PC-3 (cell line): ENCODE results near the gene ADCY2. TPM values are rescaled to one million over a fixed set of nuclear protein-coding genes. Genes with fewer than 3 reads are reported as not detected.

Source experiments
- ATAC-seq: fragments of 200-7000 bp; cut with Tn5 transposase; 2 replicates; pipeline ENCODE4 v1.9.1; 2020; ENCODE audit warnings: mild to moderate bottlenecking, moderate library complexity
- BruUV-seq: library from RNA; stranded (reverse); fragments of 400-500 nt; replicated peaks from 2 replicates; lab custom pipeline; 2021; lab: Mats Ljungman, UMichigan
- CTCF ChIA-PET: fragments of 300-600 bp; sonication (Branson Sonifier 250); formaldehyde crosslinking; loops from one replicate; lab custom pipeline; 2022; ENCODE audit warnings: antibody characterized with exemption; lab: Charles Lee
- POLR2A ChIA-PET: fragments of 300-600 bp; sonication (Branson Sonifier 250); formaldehyde crosslinking; loops from one replicate; lab custom pipeline; 2022; ENCODE audit warnings: antibody characterized with exemption; ENCODE audit not compliant: unreplicated experiment; lab: Charles Lee
- DNase-seq: peaks from one replicate; pipeline ENCODE4 v3.0.0-alpha.2; 2015
- H2AFZ ChIP-seq: fragments of 300-600 bp; sonication (generic); 2 replicates; pipeline ENCODE4 v1.6.0; 2016; ENCODE audit warnings: antibody characterized with exemption, low read length
- H3F3A ChIP-seq: fragments of 300-600 bp; sonication (generic); one replicate; pipeline ENCODE4 v1.6.0; 2017; ENCODE audit warnings: antibody characterized with exemption, low read length, control low read depth, mild to moderate bottlenecking; ENCODE audit not compliant: unreplicated experiment
- H3K27ac ChIP-seq: fragments of 300-600 bp; sonication (generic); 2 replicates; pipeline ENCODE4 v1.5.1; 2016; ENCODE audit warnings: mild to moderate bottlenecking, low read length
- H3K27me3 ChIP-seq: fragments of 300-600 bp; sonication (generic); 2 replicates; pipeline ENCODE4 v1.6.1; 2016; ENCODE audit warnings: low read length, mixed read lengths
- H3K36me3 ChIP-seq: fragments of 300-600 bp; sonication (generic); 2 replicates; pipeline ENCODE4 v1.6.1; 2016; ENCODE audit warnings: low read depth, mixed run types, low read length, mixed read lengths
- H3K4me1 ChIP-seq: fragments of 300-600 bp; sonication (generic); 2 replicates; pipeline ENCODE4 v1.5.1; 2016; ENCODE audit warnings: low read length; ENCODE audit not compliant: insufficient read depth
- H3K4me2 ChIP-seq: fragments of 300-600 bp; sonication (generic); 2 replicates; pipeline ENCODE4 v1.6.0; 2016; ENCODE audit warnings: low read length
- H3K4me3 ChIP-seq: fragments of 300-600 bp; sonication (generic); 2 replicates; pipeline ENCODE4 v1.5.1; 2016; ENCODE audit warnings: mild to moderate bottlenecking, low read length, mixed read lengths
- H3K79me2 ChIP-seq: fragments of 300-600 bp; sonication (generic); 2 replicates; pipeline ENCODE4 v1.6.1; 2017; ENCODE audit warnings: low read length, mixed read lengths
- H3K9ac ChIP-seq: fragments of 300-600 bp; sonication (generic); 2 replicates; pipeline ENCODE4 v1.6.0; 2016; ENCODE audit warnings: mild to moderate bottlenecking, low read length
- H3K9me2 ChIP-seq: fragments of 300-600 bp; sonication (generic); replicated peaks from 2 replicates; pipeline ENCODE4 v1.6.1; 2016; ENCODE audit warnings: mixed run types, low read length, mixed read lengths
- H3K9me3 ChIP-seq: fragments of 300-600 bp; sonication (generic); 2 replicates; pipeline ENCODE4 v1.6.1; 2016; ENCODE audit warnings: low read length, mixed read lengths
- H4K20me1 ChIP-seq: fragments of 300-600 bp; sonication (generic); 2 replicates; pipeline ENCODE4 v1.6.1; 2016; ENCODE audit warnings: low read length, mixed read lengths
- CTCF ChIP-seq: fragments of 300-600 bp; sonication (generic); conservative IDR thresholded peaks from 2 replicates; pipeline ENCODE4 v1.5.1; 2017; ENCODE audit warnings: antibody characterized with exemption, low read depth, mild to moderate bottlenecking, low read length
- EZH2 ChIP-seq: fragments of 300-600 bp; sonication (generic); IDR thresholded peaks from one replicate; pipeline ENCODE4 v1.6.1; 2017; ENCODE audit warnings: antibody characterized with exemption, mild to moderate bottlenecking, low read length; ENCODE audit not compliant: unreplicated experiment
- EZH2phosphoT487 ChIP-seq: fragments of 300-600 bp; sonication (generic); IDR thresholded peaks from 2 replicates; pipeline ENCODE4 v1.6.1; 2018; ENCODE audit warnings: mild to moderate bottlenecking, antibody characterized with exemption, low read length, borderline replicate concordance
- intact Hi-C: fragments of 100-400 bp; cut with micrococcal nuclease; formaldehyde crosslinking; loops from 2 replicates; pipeline ENCODE4 v1.9.0; 2023
- total RNA-seq: library from RNA; depleted of rRNA; stranded (reverse); fragments of >200 nt; gene quantifications from 2 replicates; pipeline ENCODE4 v1.2.3, GENCODE V29; 2014

Gene ADCY2
- total RNA-seq, 1 experiment from 2014 or later: not detected

- ChIA-PET POLR2A (no interaction called here), CTCF (interaction anchor here (0.5 kb wide), 1 partner anchor 80 kb away, joined by 3 read pairs; no protein-coding TSS in a partner anchor)
- Histone ChIP-seq H3K27me3 (peaks cover 7% of the 10 kb centered on the region; the same call in 1 of the 2 replicates), H3F3A (no peaks in the 10 kb centered on the region), H3K9me2 (no peaks in the 10 kb centered on the region), H3K79me2 (no peaks in the 10 kb centered on the region), H3K9me3 (no peaks in the 10 kb centered on the region), H4K20me1 (no peaks in the 10 kb centered on the region), H3K36me3 (no peaks in the 10 kb centered on the region), H3K4me3 (no peak overlapping the region), H3K4me1 (no peaks in the 10 kb centered on the region), H3K4me2 (no peak overlapping the region), H3K9ac (no peak overlapping the region), H2AFZ (peak overlapping the region; percentile 61), H3K27ac (no peak overlapping the region)
- BruUV-seq: no TSS peak
- ATAC-seq (peak; percentile 21), DNase-seq (no peak)
- TF ChIP-seq EZH2phosphoT487 (no peak), EZH2 (no peak), CTCF (no peak)
- intact Hi-C loops: no loop called here
Observed at GRCh38 chr5:7851617-7852289, 455.8 kb downstream of the ADCY2 start.

- no peak for ATAC-seq
- intact Hi-C loops: no loop called here
- no peaks in the 10 kb centered on the region for H3K36me3 ChIP-seq
- ChIA-PET CTCF (no interaction called here), POLR2A (no interaction called here)
- H3K79me2 ChIP-seq: no peaks in the 10 kb centered on the region
- TF ChIP-seq CTCF (no peak), EZH2phosphoT487 (no peak)
- no peak for DNase-seq
- no peaks in the 10 kb centered on the region for H3K9me3 ChIP-seq
- no peak overlapping the region for H3K9ac ChIP-seq
- no peak overlapping the region for H2AFZ ChIP-seq
- no peak overlapping the region for H3K4me2 ChIP-seq
- H3K27me3 ChIP-seq: peaks cover 7% of the 10 kb centered on the region; the same call in 1 of the 2 replicates
- no peaks in the 10 kb centered on the region for H3K9me2 ChIP-seq
- BruUV-seq: no TSS peak
- no peak overlapping the region for H3K27ac ChIP-seq
- H3K4me3 ChIP-seq: no peak overlapping the region
- H4K20me1 ChIP-seq: no peaks in the 10 kb centered on the region
- H3F3A ChIP-seq: no peaks in the 10 kb centered on the region
- no peaks in the 10 kb centered on the region for H3K4me1 ChIP-seq
Observed at GRCh38 chr5:7852542-7852941, 456.6 kb downstream of the ADCY2 start.

GRCh38 chr5:7852988-7853387 is 457.1 kb downstream of the ADCY2 start:
- no peak for DNase-seq
- TF ChIP-seq EZH2phosphoT487: no peak
- ChIA-PET CTCF (no interaction called here), POLR2A (no interaction called here)
- no peak overlapping the region for H3K4me3 ChIP-seq
- peaks cover 7% of the 10 kb centered on the region; the same call in 1 of the 2 replicates for H3K27me3 ChIP-seq
- H3F3A ChIP-seq: no peaks in the 10 kb centered on the region
- no peaks in the 10 kb centered on the region for H3K79me2 ChIP-seq
- H3K9ac ChIP-seq: no peak overlapping the region
- ATAC-seq: no peak
- no peaks in the 10 kb centered on the region for H3K36me3 ChIP-seq
- H3K4me1 ChIP-seq: no peaks in the 10 kb centered on the region
- no peaks in the 10 kb centered on the region for H3K9me3 ChIP-seq
- no peaks in the 10 kb centered on the region for H3K9me2 ChIP-seq
- intact Hi-C loops: no loop called here
- no peak overlapping the region for H3K27ac ChIP-seq
- H2AFZ ChIP-seq: no peak overlapping the region
- no TSS peak for BruUV-seq
- H3K4me2 ChIP-seq: no peak overlapping the region
- H4K20me1 ChIP-seq: no peaks in the 10 kb centered on the region
